ENCODE measurements around the gene ZC3H7A. TPM values are rescaled to one million over a fixed set of nuclear protein-coding genes. Genes with fewer than 3 reads are reported as not detected.

ZC3H7A gene
- total and polyA plus RNA-seq, 2 of the 13 experiments (the other 11 are each of a cell fraction or from before 2014, with no cell fraction given): 29.2 to 36.8 TPM

- TF ChIP-seq PRDM4 (CRISPR knock-in tag; IDR thresholded peaks at IDR 0.05; ENCODE audit: borderline replicate concordance) (no peak), CEBPZ (IDR thresholded peaks at IDR 0.05; ENCODE audit: low read length) (no peak), RNF219 (CRISPR knock-in tag; IDR thresholded peaks at IDR 0.05) (peak; percentile 70; the same call in 1 of the 2 replicates), ZBTB8A (CRISPR knock-in tag; IDR thresholded peaks at IDR 0.05; ENCODE audit: borderline replicate concordance, low read depth) (no peak), ZBED4 (CRISPR knock-in tag; IDR thresholded peaks at IDR 0.05; ENCODE audit: borderline replicate concordance) (no peak), ZNF589 (CRISPR knock-in tag; conservative IDR thresholded peaks at IDR 0.05) (no peak), KDM1A (CRISPR knock-in tag; IDR thresholded peaks at IDR 0.05) (0 out of 2 replicates have a peak, but pooled peaks have one; percentile 9), ZNF143 (CRISPR knock-in tag; IDR thresholded peaks at IDR 0.05) (no peak), SNAI1 (CRISPR knock-in tag; IDR thresholded peaks at IDR 0.05; ENCODE audit: borderline replicate concordance) (no peak), ZNF234 (CRISPR knock-in tag; conservative IDR thresholded peaks at IDR 0.05) (0 out of 2 replicates have a peak, but pooled peaks have one; percentile 62), NR3C1 (CRISPR knock-in tag; IDR thresholded peaks at IDR 0.05) (no peak), GATAD2A (CRISPR knock-in tag; IDR thresholded peaks at IDR 0.05) (no peak), FOSL2 (CRISPR knock-in tag; IDR thresholded peaks at IDR 0.05) (peak; percentile 74; the same call in 1 of the 2 replicates), ZNF816 (CRISPR knock-in tag; IDR thresholded peaks at IDR 0.05; ENCODE audit: borderline replicate concordance) (0 out of 2 replicates have a peak, but pooled peaks have one; percentile 17), CHD4 (IDR thresholded peaks at IDR 0.05; ENCODE audit: borderline replicate concordance, low read length) (peak; percentile 96; the same call in 1 of the 2 replicates)
Observed at GRCh38 chr16:11744075-11744470, 53.0 kb downstream of the ZC3H7A start (continued).

Data from HepG2 (cell line).